ENCODE measurements around the gene NOP10. TPM values are rescaled to one million over a fixed set of nuclear protein-coding genes. Genes with fewer than 3 reads are reported as not detected.
A peak's percentile ranks its signal among the peaks of the same experiment; 100 is the strongest.

NOP10 gene
- total RNA-seq, 1 donor from 2014 or later = 176 TPM

DNA sequence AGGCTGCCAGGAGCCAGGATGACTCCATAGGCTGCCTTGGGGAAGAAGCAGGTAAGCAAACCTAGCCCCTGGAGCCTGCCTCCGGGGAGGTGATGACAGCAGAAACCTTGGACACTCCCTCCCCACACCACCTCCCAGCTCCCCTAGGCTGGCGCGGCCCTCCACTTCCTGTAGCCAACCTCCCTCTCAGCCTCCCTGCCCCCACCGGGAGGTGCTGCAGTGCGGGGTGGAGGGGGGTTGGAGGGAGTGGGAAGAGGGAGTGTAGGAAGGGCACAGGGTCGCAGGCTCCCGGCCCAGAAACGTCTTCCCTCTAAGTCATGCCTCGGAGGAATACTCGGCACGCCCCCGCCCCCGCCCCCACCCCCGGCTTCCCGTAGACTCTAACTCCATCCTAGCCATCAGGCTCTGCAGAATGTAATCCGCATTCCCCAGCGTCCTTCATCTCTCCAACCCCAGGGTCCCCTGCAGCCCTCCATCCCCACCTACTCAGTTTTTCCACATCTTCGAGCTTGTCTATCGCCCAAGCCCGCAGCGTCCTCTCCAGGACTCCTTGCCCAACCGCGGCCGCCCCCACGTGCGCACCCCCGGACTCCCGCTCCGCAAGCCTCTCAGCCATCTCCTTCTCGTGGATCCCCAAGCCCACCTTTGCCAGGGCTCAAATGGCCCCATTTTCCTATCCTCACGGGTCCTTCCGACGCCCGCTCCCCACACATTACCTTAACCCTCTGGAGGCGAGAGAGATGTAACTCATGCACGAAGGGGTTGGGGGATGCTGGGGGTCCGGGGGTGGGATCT lies 23.5 kb upstream of the NOP10 start:
- intact Hi-C loops (cut with DNase I) = no loop called here

DNA sequence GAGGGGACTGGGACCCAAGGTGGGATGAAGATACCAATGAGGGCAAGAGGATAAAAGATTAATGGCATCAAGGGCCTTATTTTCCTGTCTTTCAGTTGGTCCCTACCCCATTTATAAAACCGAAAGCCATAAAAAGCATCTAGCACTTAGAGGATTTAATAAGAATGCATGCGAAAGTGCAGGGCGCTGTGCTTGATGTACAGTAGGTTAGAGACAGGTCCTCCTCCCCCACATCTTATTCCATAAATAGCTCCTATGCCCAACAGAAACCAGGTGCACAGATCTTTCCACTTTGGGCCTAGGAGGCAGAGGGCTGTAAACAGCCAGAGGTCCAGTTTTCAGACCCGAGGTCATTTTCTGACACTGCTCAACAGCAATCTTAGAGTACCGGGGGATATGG lies 22.9 kb upstream of the NOP10 start:
- ATAC-seq (no peak), DNase-seq (no peak)
- H3K27me3 ChIP-seq (ENCODE audit: low read depth) = no peaks in the 10 kb centered on the region
- H3K36me3 ChIP-seq = peaks cover 18% of the 10 kb centered on the region
- intact Hi-C loops (cut with DNase I) = no loop called here
- H3K4me1 ChIP-seq = peaks cover 18% of the 10 kb centered on the region
- H3K9me3 ChIP-seq = no peaks in the 10 kb centered on the region
- no peak for TF ChIP-seq CTCF (IDR thresholded peaks at IDR 0.05)
- H3K27ac ChIP-seq = peak overlapping the region; percentile 99
- H3K4me3 ChIP-seq = peak overlapping the region; percentile 95

More for the DNA sequence above, 23.5 kb upstream of the NOP10 start:
- no peak for TF ChIP-seq CTCF (IDR thresholded peaks at IDR 0.05)
- peaks cover 12% of the 10 kb centered on the region for H3K36me3 ChIP-seq
- H3K27ac ChIP-seq = peak overlapping the region; percentile 99
- peak; percentile 59 to 64 for ATAC-seq
- H3K4me1 ChIP-seq = peaks cover 18% of the 10 kb centered on the region
- peak; percentile 73 for DNase-seq
- no peaks in the 10 kb centered on the region for H3K27me3 ChIP-seq (ENCODE audit: low read depth)
- peak overlapping the region; percentile 95 for H3K4me3 ChIP-seq
- H3K9me3 ChIP-seq = no peaks in the 10 kb centered on the region

- intact Hi-C loops (cut with DNase I) = no loop called here
- Histone ChIP-seq H3K27me3 (ENCODE audit: low read depth) (no peaks in the 10 kb centered on the region), H3K4me3 (no peak overlapping the region), H3K9me3 (no peaks in the 10 kb centered on the region), H3K36me3 (peaks cover 22% of the 10 kb centered on the region), H3K27ac (peak overlapping the region; percentile 4), H3K4me1 (peaks cover 18% of the 10 kb centered on the region)
- DNase-seq (no peak), ATAC-seq (no peak)
- TF ChIP-seq CTCF (IDR thresholded peaks at IDR 0.05) = no peak
These were observed 22.3 kb upstream of the NOP10 start for GRCh38 chr15:34365091-34365825.

DNA sequence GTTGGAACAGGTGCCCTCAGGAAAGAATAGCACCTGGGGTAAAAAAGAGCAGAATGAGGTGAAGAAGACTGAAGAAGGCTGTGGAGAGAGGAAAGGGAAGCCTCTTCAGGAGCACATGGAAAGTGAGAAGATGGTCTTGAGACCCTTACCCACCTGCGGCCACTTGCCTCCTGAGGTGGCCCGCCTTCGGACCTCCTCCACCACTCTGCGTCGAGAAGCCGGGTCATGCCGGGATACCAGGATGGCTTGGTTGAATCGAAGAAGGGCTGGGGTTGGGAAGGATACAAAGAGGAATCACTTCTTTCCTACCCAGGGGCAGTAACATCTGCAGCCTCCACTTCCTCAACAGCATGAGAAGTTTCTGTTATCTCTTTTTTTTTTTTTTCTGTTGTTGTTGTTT lies 21.1 kb upstream of the NOP10 start:
- no peak for DNase-seq
- Histone ChIP-seq H3K27ac (no peak overlapping the region), H3K4me1 (peaks cover 18% of the 10 kb centered on the region), H3K9me3 (no peaks in the 10 kb centered on the region), H3K36me3 (peaks cover 34% of the 10 kb centered on the region), H3K27me3 (ENCODE audit: low read depth) (no peaks in the 10 kb centered on the region), H3K4me3 (no peak overlapping the region)
- no peak for ATAC-seq
- no peak for TF ChIP-seq CTCF (IDR thresholded peaks at IDR 0.05)
- intact Hi-C loops (cut with DNase I) = no loop called here

DNA sequence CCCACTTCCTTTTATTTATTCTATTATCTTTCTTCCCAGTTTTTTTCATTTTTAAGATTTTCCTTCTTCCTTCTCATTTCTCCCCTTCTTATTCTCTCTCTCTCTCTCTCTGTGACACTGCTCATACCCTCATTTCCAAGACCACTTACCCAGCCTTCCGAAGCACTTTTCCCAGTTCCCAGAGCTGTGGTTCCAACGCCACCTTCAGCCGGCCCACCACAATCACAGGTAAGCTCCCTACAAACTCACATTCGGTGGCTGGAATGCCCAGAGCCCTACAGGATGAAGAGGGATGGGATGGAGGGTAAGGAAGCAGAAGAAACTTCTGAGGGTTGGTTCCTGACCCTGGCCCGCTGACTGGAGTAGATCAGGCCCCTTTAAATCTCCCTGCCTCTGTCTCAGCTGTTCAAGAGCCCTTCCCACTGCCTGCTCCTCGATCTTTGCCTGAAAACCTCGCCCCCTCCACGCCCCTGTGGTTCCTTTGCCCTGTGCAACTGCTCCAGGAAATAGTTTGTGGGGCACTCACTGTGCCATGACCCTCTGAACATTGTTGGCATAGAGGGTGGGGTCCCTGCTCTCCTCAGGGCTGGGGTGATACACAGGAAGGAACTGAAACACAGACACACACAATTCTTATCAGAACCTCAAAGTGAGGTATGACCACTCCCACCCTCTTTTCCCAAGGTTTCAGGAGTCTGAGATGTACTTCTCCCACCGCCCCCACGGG lies 19.3 kb upstream of the NOP10 start:
- ATAC-seq (no peak), DNase-seq (no peak)
- Histone ChIP-seq H3K4me1 (peaks cover 11% of the 10 kb centered on the region), H3K27ac (no peak overlapping the region), H3K36me3 (peaks cover 52% of the 10 kb centered on the region), H3K9me3 (no peaks in the 10 kb centered on the region), H3K27me3 (ENCODE audit: low read depth) (no peaks in the 10 kb centered on the region), H3K4me3 (no peak overlapping the region)
- intact Hi-C loops (cut with DNase I) = no loop called here
- no peak for TF ChIP-seq CTCF (IDR thresholded peaks at IDR 0.05)

Measured in lower lobe of right lung (tissue), 2 donors.